Stimulated activated CD4-positive, alpha-beta T cell treated with anti-CD3 and anti-CD28 coated beads, Interleukin-15, amount 100 ng/mL, for 48 hours (primary cell): ENCODE data around the gene CX3CR1.
A peak's percentile ranks its signal among the peaks of the same experiment; 100 is the strongest.
"Not testable (repeated sequence)": the region's sequence is repeated elsewhere in the genome, so short reads cannot be mapped to it uniquely, and the experiment has no call there.

Experiments used
- DNase-seq, 2 donors: peaks; one replicate each; pipeline ENCODE4 v3.0.0-alpha.2; 2020; ENCODE audit warnings: low read depth in 2 of 2

CX3CR1 gene

GRCh38 chr3:39267631-39268548 lies 11.9 kb downstream of the CX3CR1 start:
- DNase-seq, result peak; percentile 61 to 69

GRCh38 chr3:39264053-39264452 lies 15.8 kb downstream of the CX3CR1 start:
- DNase-seq, result no peak

GRCh38 chr3:39263576-39263975 lies 16.3 kb downstream of the CX3CR1 start:
- no peak for DNase-seq

GRCh38 chr3:39262846-39263245 lies 17.0 kb downstream of the CX3CR1 start:
- DNase-seq, result no peak

- no peak for DNase-seq
Observed at GRCh38 chr3:39261726-39262125, 18.1 kb downstream of the CX3CR1 start.

- peak; percentile 14 to 41 for DNase-seq
Observed at GRCh38 chr3:39260957-39261356, 18.9 kb downstream of the CX3CR1 start.

- no peak for DNase-seq
Observed at GRCh38 chr3:39260318-39260717, 19.5 kb downstream of the CX3CR1 start.

GRCh38 chr3:39255503-39256325 lies 24.1 kb downstream of the CX3CR1 start:
- peak in 1 of 2 donors; percentile 10 for DNase-seq

- no peak for DNase-seq
Observed at GRCh38 chr3:39254806-39255449, 24.9 kb downstream of the CX3CR1 start.

GRCh38 chr3:39251576-39251975 lies 28.3 kb downstream of the CX3CR1 start:
- no peak for DNase-seq

- DNase-seq, result no peak
Observed at GRCh38 chr3:39250116-39250747, 29.6 kb downstream of the CX3CR1 start.

- no peak for DNase-seq
Observed at GRCh38 chr3:39249453-39250115, 30.3 kb downstream of the CX3CR1 start.

GRCh38 chr3:39241561-39241960 lies 38.3 kb downstream of the CX3CR1 start:
- DNase-seq, result no peak

- no peak for DNase-seq
Observed at GRCh38 chr3:39237027-39237426, 42.8 kb downstream of the CX3CR1 start.

- DNase-seq, result no peak
Observed at GRCh38 chr3:39234651-39235050, 45.2 kb downstream of the CX3CR1 start.

- no peak for DNase-seq
Observed at GRCh38 chr3:39232859-39233258, 47.0 kb downstream of the CX3CR1 start.

GRCh38 chr3:39230453-39230852 lies 49.4 kb downstream of the CX3CR1 start:
- no peak for DNase-seq

GRCh38 chr3:39228496-39228895 lies 51.3 kb downstream of the CX3CR1 start:
- DNase-seq, result no peak

GRCh38 chr3:39227596-39227995 lies 52.2 kb downstream of the CX3CR1 start:
- not testable (repeated sequence) for DNase-seq

- no peak for DNase-seq
Observed at GRCh38 chr3:39226106-39226741, 53.6 kb downstream of the CX3CR1 start.

GRCh38 chr3:39224288-39224687 lies 55.5 kb downstream of the CX3CR1 start:
- DNase-seq, result no peak
